Esophagus muscularis mucosa (tissue), 3 donors: ENCODE results near the gene TK2.

Source experiments
- CTCF ChIP-seq, 3 experiments: fragments of 200-600 bp in 2 of 3; fragments of 450-650 bp in 1 of 3; sonication (generic) in 2 of 3; IDR thresholded peaks; one replicate each; pipeline ENCODE4 v1.5.1; 2017 to 2019; ENCODE audit warnings: antibody characterized with exemption in 3 of 3, mild to moderate bottlenecking in 2 of 3, moderate library complexity in 1 of 3
- EP300 ChIP-seq: sonication (generic); formaldehyde crosslinking; IDR thresholded peaks from one replicate; pipeline ENCODE4 v1.6.1; 2017; ENCODE audit warnings: antibody characterized with exemption

GRCh38 chr16:66554495-66554894, 4.6 kb upstream of the TK2 start:
- TF ChIP-seq CTCF (IDR thresholded peaks at IDR 0.05), result no peak
- TF ChIP-seq EP300, result no peak
